ENCODE results near the gene ZNF442. TPM values are rescaled to one million over a fixed set of nuclear protein-coding genes. Genes with fewer than 3 reads are reported as not detected.

ZNF442 gene
- total and polyA plus RNA-seq, 2 experiments from 2014 or later = 1.2 to 3.6 TPM

DNA sequence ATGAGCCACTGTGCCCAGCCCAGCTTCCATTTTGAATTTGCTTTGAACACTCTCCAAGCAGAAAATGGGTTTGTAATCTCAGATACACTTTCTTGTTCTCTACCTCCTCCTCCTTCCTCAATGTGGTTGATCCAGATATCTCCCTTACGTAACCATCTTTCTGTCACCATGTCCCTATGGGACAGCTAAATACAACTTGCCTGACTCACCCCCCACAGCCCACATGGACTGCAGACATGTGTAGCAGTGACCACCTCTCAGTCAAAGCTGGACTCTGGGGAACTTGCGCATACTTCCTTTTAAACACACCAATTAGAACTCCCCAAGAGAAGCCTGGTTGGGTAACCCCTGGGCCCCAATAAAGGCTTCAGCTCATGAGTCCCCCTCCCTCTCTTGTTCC lies 46.4 kb upstream of the ZNF442 start (continued):
- TF ChIP-seq ZNF462 (CRISPR knock-in tag; IDR thresholded peaks at IDR 0.05) (no peak), EZH2phosphoT487 (IDR thresholded peaks at IDR 0.05; ENCODE audit: unreplicated experiment) (no peak)

GRCh38 chr19:12400633-12401502 lies 35.4 kb upstream of the ZNF442 start, which contains the start of gene ZNF799:
Gene ZNF799 (minus strand): TSS chr19:12401271. CDS start chr19:12401070, 201 bp downstream.
- Histone ChIP-seq H3F3A (replicated peaks; ENCODE audit: low read depth) (0 out of 2 replicates have a peak, but pooled peaks cover 3% of the 10 kb centered on the region), H3K36me3 (ENCODE audit: insufficient read depth) (no peaks in the 10 kb centered on the region), H3K27ac (ENCODE audit: low read depth) (0 out of 2 replicates have a peak within 1 kb of the TSS, but pooled peaks have one; percentile 53), H3K27me3 (ENCODE audit: insufficient read depth) (no peaks in the 10 kb centered on the region), H3K4me2 (peak within 1 kb of the TSS; percentile 96), H3K9me2 (ENCODE audit: insufficient read depth) (no peaks in the 10 kb centered on the region), H3K4me3 (peak within 1 kb of the TSS; percentile 86), H2AFZ (peak within 1 kb of the TSS; percentile 88), H4K20me1 (replicated peaks; ENCODE audit: insufficient read depth) (no peaks in the 10 kb centered on the region; the same call in 1 of the 2 replicates), H3K4me1 (ENCODE audit: insufficient read depth) (0 out of 2 replicates have a peak, but pooled peaks cover 4% of the 10 kb centered on the region), H3K79me2 (replicated peaks; ENCODE audit: insufficient read depth) (peaks cover 6% of the 10 kb centered on the region; the same call in 1 of the 2 replicates)
- H3K36me3 Mint-ChIP-seq (ENCODE audit: low read depth) = peaks cover 10% of the 10 kb centered on the region
- DNase-seq (ENCODE audit: low spot score) = peak; percentile 92
- peaks cover 13% of the 10 kb centered on the region for H3K27me3 Mint-ChIP-seq (ENCODE audit: insufficient read depth, low read depth, poor library complexity)
- peak within 1 kb of the TSS; percentile 86 for H3K4me3 Mint-ChIP-seq
- peaks cover 4% of the 10 kb centered on the region; the same call in 2 of the 3 replicates for H3K4me1 Mint-ChIP-seq
- ATAC-seq = peak; percentile 89
- H3K9me3 Mint-ChIP-seq = peaks cover 29% of the 10 kb centered on the region
- H3K27ac Mint-ChIP-seq = peak within 1 kb of the TSS; percentile 59; the same call in 1 of the 2 replicates
- TF ChIP-seq, protein P1, sequence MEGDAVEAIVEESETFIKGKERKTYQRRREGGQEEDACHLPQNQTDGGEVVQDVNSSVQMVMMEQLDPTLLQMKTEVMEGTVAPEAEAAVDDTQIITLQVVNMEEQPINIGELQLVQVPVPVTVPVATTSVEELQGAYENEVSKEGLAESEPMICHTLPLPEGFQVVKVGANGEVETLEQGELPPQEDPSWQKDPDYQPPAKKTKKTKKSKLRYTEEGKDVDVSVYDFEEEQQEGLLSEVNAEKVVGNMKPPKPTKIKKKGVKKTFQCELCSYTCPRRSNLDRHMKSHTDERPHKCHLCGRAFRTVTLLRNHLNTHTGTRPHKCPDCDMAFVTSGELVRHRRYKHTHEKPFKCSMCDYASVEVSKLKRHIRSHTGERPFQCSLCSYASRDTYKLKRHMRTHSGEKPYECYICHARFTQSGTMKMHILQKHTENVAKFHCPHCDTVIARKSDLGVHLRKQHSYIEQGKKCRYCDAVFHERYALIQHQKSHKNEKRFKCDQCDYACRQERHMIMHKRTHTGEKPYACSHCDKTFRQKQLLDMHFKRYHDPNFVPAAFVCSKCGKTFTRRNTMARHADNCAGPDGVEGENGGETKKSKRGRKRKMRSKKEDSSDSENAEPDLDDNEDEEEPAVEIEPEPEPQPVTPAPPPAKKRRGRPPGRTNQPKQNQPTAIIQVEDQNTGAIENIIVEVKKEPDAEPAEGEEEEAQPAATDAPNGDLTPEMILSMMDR (conservative IDR thresholded peaks at IDR 0.05; ENCODE audit: low read depth in 2 of 2) = 0 out of 4 replicates have a peak, but pooled peaks of 1 of the 2 experiments have one; percentile 8
- TF ChIP-seq, protein P2, sequence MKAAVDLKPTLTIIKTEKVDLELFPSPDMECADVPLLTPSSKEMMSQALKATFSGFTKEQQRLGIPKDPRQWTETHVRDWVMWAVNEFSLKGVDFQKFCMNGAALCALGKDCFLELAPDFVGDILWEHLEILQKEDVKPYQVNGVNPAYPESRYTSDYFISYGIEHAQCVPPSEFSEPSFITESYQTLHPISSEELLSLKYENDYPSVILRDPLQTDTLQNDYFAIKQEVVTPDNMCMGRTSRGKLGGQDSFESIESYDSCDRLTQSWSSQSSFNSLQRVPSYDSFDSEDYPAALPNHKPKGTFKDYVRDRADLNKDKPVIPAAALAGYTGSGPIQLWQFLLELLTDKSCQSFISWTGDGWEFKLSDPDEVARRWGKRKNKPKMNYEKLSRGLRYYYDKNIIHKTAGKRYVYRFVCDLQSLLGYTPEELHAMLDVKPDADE (IDR thresholded peaks at IDR 0.05) = no peak
